NCI-H1092 (cell line): ENCODE results near the gene SHC3.

Experiments
- DNase-seq: peaks from one replicate; lab custom pipeline; 2025; lab: John Stamatoyannopoulos, UW

The SHC3 gene

GRCh38 chr9:88985616-88986015 is 193.0 kb downstream of the SHC3 start:
- no peak for DNase-seq

- no peak for DNase-seq
Observed at GRCh38 chr9:88984543-88984883, 194.1 kb downstream of the SHC3 start.

- DNase-seq, result no peak
Observed at GRCh38 chr9:88983865-88984542, 194.6 kb downstream of the SHC3 start.

GRCh38 chr9:88980740-88981203 is 197.8 kb downstream of the SHC3 start:
- no peak for DNase-seq

GRCh38 chr9:88979791-88980190 is 198.8 kb downstream of the SHC3 start:
- DNase-seq, result no peak

- DNase-seq, result no peak
Observed at GRCh38 chr9:88979021-88979420, 199.6 kb downstream of the SHC3 start.

GRCh38 chr9:88978034-88978433 is 200.6 kb downstream of the SHC3 start:
- DNase-seq, result no peak

DNA sequence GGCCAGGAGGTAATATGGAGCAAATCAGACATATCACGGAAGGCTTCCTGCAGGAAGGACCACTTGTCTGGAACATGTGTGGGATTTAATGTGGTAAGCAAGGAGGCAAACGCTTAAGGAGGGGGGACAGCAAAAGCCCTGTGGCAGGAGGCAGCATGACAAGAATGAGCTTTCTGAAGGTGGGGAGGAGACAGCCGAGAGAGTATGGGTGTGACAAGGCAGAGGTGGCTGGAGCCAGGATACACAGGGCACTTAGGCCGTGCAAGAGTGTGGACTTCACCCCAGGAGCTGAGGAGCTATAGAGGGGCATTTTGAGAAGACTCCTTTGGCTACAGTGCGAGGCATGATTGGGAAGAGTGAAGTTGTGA is 201.7 kb downstream of the SHC3 start:
- DNase-seq, result no peak

- no peak for DNase-seq
Observed at GRCh38 chr9:88975966-88976889, 202.4 kb downstream of the SHC3 start.

DNA sequence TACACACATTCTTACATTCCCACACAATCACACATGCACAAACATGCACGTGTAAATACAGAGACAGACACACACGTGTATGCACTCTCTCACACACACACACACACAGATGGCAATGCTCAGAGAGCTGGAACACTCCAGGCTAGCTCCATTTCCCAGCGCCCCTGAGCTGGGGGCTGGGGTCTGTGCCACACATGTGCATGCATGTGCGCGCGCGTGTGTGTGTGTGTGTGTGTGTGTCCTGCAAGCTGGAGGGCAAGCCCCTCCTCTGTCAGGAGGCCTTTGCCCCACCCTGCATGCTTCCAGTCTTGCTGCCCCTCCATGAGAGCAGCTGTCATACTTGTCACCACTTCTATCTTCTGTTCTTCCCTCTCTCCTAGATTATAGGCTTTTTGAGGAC is 204.0 kb downstream of the SHC3 start:
- DNase-seq, result no peak

GRCh38 chr9:88973281-88974045 is 205.2 kb downstream of the SHC3 start:
- DNase-seq, result no peak

DNA sequence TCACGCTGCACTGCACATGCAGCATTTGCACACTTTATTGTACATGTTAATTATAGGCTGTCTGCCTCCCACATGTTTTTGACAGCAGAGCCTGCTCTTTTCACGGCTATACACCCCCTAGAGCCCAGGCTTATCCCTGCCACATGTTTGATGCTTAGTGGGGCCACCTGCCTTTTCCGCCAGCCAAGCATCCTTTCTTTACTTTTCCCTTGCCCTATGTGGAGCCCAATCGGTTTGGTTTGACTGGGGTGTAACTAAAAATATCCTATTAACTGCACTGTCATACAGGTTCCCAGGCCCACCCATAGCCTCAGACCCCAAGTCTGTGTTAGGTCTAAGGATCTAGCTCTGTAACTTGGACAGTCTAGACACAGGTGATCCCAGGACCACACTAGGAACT is 206.2 kb downstream of the SHC3 start:
- no peak for DNase-seq

DNA sequence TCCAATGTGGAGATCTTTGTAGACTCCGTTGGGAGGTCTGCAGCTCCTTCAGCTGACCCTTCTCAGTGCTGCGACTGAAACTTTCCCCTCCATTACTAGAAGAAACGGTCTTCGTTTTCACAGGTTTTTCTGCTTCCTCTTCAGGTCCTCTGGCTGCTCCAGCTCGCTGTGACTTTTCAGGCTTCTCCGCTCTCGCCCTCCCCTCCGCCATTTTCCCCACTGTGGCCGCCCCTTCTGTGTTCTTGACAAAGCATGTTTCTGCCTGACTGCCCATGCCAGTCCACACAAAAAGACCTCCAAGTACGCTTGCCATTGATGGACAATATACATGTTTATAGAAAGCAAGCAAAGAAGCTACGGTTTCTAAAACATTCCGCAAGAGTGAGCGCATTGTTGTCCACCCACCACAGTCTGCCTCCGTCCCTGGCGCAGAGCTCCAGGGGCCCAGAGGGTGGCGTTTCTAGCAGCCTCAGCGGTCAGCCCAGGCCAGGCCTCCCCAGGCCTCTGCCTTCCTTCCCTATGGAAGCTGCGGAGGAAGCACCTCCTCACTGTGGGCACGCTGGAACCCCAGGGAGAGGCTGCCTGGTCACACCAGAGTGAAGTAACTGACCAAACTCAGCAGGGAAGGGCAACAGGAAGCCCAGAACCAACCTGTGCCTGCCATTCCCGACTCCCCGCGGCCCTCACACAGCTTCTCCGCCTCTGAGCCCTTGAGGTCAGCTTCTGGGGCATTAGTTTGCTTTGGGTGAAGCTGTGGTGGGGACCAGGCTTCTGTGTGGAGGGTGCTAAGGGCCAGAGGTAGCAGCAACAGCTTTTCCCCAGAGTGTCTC is 207.3 kb downstream of the SHC3 start:
- DNase-seq, result no peak

DNA sequence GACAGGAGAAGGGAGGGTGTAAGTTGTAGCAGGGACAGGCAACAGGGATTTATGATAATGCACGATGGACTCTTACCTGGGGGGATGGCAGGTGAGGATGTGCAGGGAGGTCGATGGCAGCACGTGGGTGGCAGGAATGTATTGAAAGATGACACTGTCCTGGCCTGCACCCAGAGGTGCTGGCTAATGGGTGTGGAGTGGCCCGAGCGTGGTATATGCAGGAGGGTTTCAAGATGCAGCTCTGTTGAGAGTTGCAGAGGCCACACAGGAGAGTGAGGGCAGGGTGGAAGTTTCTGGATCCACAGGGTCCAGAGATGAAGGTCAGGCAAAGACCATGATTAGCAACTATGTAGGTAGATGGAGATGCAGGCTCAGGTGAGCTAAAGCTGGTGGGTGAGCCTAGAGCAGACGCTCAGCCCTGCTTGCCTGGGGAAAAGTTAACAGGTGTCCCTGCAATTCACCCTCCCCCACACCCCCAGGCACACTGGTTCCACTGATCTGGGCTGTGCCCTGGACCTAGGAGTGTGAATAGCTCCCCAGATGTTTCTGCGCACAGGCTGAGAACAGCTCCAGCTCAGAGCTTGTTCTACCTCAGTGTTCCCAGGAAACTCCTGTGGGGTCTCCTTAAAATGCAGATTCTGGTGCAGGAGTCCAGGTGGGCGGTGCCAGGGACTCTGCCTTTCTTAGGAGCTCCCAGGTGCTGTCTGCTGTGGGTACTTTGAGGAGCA is 208.8 kb downstream of the SHC3 start:
- DNase-seq, result no peak

- DNase-seq, result no peak
Observed at GRCh38 chr9:88968799-88969198, 209.8 kb downstream of the SHC3 start.

DNA sequence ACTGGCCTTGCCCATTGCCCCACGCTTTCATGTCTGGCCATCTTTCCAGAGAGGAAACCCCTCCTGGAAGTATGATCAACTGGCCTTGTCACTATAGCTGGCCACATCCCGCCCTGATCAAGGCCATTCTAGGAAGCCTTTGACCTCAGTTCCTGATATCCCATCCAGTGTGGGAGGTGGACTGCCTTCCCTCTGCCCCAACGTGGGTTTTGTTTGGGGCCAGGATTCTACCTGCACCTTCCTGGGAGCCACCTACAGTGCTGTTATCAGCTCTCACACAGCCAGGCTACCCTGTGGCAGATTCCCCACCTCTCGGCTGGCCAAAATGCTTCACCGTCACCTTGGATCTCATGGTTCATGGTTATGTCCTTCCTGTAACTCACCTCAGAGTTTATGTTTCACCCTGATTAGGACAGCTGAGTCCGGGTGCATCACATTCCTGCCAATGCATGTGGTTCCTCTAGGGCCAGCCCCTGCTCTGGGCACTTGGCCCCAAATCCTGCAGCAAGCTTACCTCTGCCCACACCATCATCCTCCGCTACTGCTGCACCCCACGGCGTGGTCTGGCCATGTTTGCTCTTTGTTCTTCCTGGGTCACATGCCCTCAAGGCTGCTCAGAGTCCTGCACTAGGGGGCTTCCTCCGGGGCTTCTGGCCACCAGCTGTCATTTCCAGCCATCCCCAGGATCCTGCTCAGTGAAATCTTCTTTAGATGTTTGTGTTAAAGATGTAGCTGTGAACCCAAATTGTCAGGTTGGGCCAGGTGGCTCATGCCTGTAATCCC is 211.5 kb downstream of the SHC3 start:
- DNase-seq, result no peak

DNA sequence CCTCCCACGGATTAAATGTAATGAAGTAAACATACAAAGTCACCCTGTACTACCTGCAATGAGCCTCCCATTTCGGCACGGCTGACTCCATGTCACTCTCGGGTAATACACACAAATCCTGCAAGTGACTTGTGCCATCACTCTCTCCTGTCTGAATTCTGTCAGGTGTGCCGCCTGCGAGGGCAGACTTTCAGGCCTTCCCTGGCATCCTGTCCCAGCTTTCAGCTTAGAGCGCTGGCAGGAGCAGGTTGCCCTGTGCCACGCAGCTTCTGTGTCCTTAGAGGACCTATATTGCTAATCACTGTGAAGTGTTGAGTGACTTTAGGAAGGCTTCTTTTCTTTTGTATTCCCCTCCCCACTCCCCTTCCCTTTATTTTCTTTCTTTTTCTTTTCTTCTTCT is 213.1 kb downstream of the SHC3 start:
- no peak for DNase-seq

- no peak for DNase-seq
Observed at GRCh38 chr9:88960632-88961031, 218.0 kb downstream of the SHC3 start.

- no peak for DNase-seq
Observed at GRCh38 chr9:88959727-88960469, 218.7 kb downstream of the SHC3 start.

DNA sequence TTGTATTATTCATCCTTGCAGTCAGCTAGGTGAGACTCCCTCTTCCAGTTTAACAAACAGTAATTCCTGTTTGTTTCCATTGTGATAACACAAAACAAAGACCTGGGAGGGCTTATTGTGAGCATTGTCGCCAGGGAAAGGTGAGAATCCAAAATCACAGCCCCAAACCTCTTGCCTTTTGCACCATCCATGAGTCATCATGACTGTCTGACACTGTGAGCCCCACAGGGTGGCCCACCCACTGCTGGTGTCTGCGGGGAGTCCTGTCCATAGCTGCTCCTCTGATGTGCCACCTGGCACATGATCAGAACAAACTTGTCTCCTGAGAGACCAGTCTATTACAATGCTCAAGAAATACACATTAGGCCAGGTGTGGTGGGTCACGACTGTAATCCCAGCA is 221.1 kb downstream of the SHC3 start:
- DNase-seq, result no peak
